Neuronal stem cell (in vitro differentiated cells): ENCODE results near the gene UBQLN1.
A peak's percentile ranks its signal among the peaks of the same experiment; 100 is the strongest.

Experiments used
- DNase-seq: peaks from one replicate; pipeline ENCODE4 v3.0.0-alpha.2; 2013; ENCODE audit warnings: low spot score
- H2AFZ ChIP-seq: one replicate; pipeline ENCODE4 v1.6.1; 2013; ENCODE audit warnings: mild to moderate bottlenecking, low read length, inconsistent platforms
- H2AK5ac ChIP-seq: 2 replicates; pipeline ENCODE4 v1.6.1; 2013; ENCODE audit warnings: low read depth, mild to moderate bottlenecking, inconsistent platforms, low read length, moderate library complexity, mixed read lengths
- H2BK120ac ChIP-seq: 2 replicates; pipeline ENCODE4 v1.6.1; 2013; ENCODE audit warnings: low read depth, mild to moderate bottlenecking, inconsistent platforms, low read length, moderate library complexity, mixed read lengths
- H2BK12ac ChIP-seq: one replicate; pipeline ENCODE4 v1.6.1; 2013; ENCODE audit warnings: low read length, inconsistent platforms
- H2BK15ac ChIP-seq: 2 replicates; pipeline ENCODE4 v1.6.1; 2013; ENCODE audit warnings: mild to moderate bottlenecking, low read length, inconsistent platforms, mixed read lengths
- H2BK5ac ChIP-seq: one replicate; pipeline ENCODE4 v1.6.1; 2013; ENCODE audit warnings: inconsistent platforms, mild to moderate bottlenecking, low read length, moderate library complexity
- H3K14ac ChIP-seq: one replicate; pipeline ENCODE4 v1.6.1; 2013; ENCODE audit warnings: low read length, inconsistent platforms
- H3K18ac ChIP-seq: 2 replicates; pipeline ENCODE4 v1.6.1; 2013; ENCODE audit warnings: low read length, inconsistent platforms
- H3K23ac ChIP-seq: 2 replicates; pipeline ENCODE4 v1.6.1; 2013; ENCODE audit warnings: low read depth, mild to moderate bottlenecking, mixed read lengths, low read length, inconsistent platforms; ENCODE audit not compliant: poor library complexity
- H3K27ac ChIP-seq: replicated peaks from 3 replicates; pipeline ENCODE4 v1.5.1; 2013; ENCODE audit warnings: low read length, inconsistent platforms
- H3K27me3 ChIP-seq, 3 experiments: 2 replicates each; pipeline ENCODE4 v1.6.1; 2013; ENCODE audit warnings: low read length in 3 of 3, mild to moderate bottlenecking in 2 of 3, inconsistent platforms in 1 of 3, low read depth in 1 of 3, mixed read lengths in 1 of 3, moderate library complexity in 1 of 3; ENCODE audit not compliant: control insufficient read depth in 3 of 3, insufficient read depth in 3 of 3
- H3K36me3 ChIP-seq, 2 donors: replicated peaks in 1 of 2; 2 replicates each; pipeline ENCODE4 v1.6.1; 2013; ENCODE audit warnings: low read length in 2 of 2; ENCODE audit not compliant: control insufficient read depth in 2 of 2, insufficient read depth in 2 of 2
- H3K4ac ChIP-seq: 2 replicates; pipeline ENCODE4 v1.6.1; 2013; ENCODE audit warnings: inconsistent platforms, mild to moderate bottlenecking, low read length, moderate library complexity
- H3K4me1 ChIP-seq, 2 donors: 1 replicate in 1 of 2; 2 replicates in 1 of 2; pipeline ENCODE4 v1.6.1; 2013; ENCODE audit warnings: low read length in 2 of 2, low read depth in 1 of 2; ENCODE audit not compliant: control insufficient read depth in 2 of 2, insufficient read depth in 1 of 2
- H3K4me2 ChIP-seq: one replicate; pipeline ENCODE4 v1.6.1; 2013; ENCODE audit warnings: mild to moderate bottlenecking, low read length, inconsistent platforms; ENCODE audit not compliant: insufficient read depth, poor library complexity, severe bottlenecking
- H3K4me3 ChIP-seq, 2 donors: 2 replicates each; pipeline ENCODE4 v1.5.1; 2013; ENCODE audit warnings: low read length in 2 of 2, mild to moderate bottlenecking in 2 of 2, inconsistent platforms in 1 of 2, moderate library complexity in 1 of 2
- H3K79me1 ChIP-seq: one replicate; pipeline ENCODE4 v1.6.1; 2013; ENCODE audit warnings: low read depth, mild to moderate bottlenecking, inconsistent platforms, low read length, moderate library complexity
- H3K9ac ChIP-seq: one replicate; pipeline ENCODE4 v1.6.1; 2013; ENCODE audit warnings: mild to moderate bottlenecking, low read depth, low read length, inconsistent platforms; ENCODE audit not compliant: poor library complexity
- H3K9me3 ChIP-seq, 2 donors: replicated peaks in 1 of 2; 2 replicates each; pipeline versions ENCODE3 to v1.6.1; 2013; ENCODE audit warnings: low read length in 2 of 2, mild to moderate bottlenecking in 2 of 2, inconsistent platforms in 1 of 2, low read depth in 1 of 2, mixed read lengths in 1 of 2, moderate library complexity in 1 of 2; ENCODE audit not compliant: control insufficient read depth in 2 of 2, insufficient read depth in 1 of 2
- H4K8ac ChIP-seq: one replicate; pipeline ENCODE4 v1.6.1; 2013; ENCODE audit warnings: low read depth, mild to moderate bottlenecking, inconsistent platforms, low read length, moderate library complexity
- H4K91ac ChIP-seq: one replicate; pipeline ENCODE4 v1.6.1; 2013; ENCODE audit warnings: low read length, low read depth, mild to moderate bottlenecking, inconsistent platforms; ENCODE audit not compliant: poor library complexity
- WGBS, 2 donors: extraction: QIAGEN DNeasy Blood & Tissue Kit; methylation state at CpG; one replicate each; pipeline ENCODE4 v1.1.7; 2013; ENCODE audit warnings: missing lambda C conversion rate in 2 of 2, mixed read lengths in 1 of 2; ENCODE audit not compliant: insufficient read length in 2 of 2, insufficient replicate concordance in 1 of 2; ENCODE audit errors: extremely low coverage in 2 of 2; 5-methylcytosine and 5-hydroxymethylcytosine counted together

Gene UBQLN1

DNA sequence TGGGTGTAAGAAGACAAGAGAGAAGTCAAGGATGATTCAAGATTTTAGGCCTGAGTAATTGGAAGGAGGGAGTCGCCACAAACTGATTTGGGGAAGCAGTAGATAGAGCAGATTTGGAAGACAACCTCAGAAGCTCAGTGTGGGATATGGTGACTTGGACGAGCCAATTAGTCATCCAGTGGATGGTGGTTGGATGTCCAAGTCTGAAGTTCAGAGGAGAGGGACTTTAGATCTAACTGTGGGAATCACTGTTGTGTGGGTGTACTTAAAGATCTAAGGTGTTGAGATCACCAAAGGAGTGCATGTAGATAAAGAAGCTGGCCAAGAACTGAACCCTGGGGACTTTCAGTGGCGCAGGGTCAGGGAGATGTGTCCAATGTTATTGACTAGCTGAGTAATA, 82.6 kb downstream of the UBQLN1 start:
- no peak overlapping the region for H3K14ac ChIP-seq
- no peak overlapping the region for H2AFZ ChIP-seq
- no CpG with 5 or more reads among the region's 3 CpGs for WGBS, 2 donors
- no peak overlapping the region for H2BK120ac ChIP-seq
- H3K23ac ChIP-seq, result no peak overlapping the region
- H2BK5ac ChIP-seq, result no peak overlapping the region
- H3K9me3 ChIP-seq, result peaks cover 0 to 2% of the 10 kb centered on the region in 2 donors
- no peak overlapping the region for H4K8ac ChIP-seq
- H3K27ac ChIP-seq, result no peak overlapping the region
- H3K4ac ChIP-seq, result no peak overlapping the region
- H3K27me3 ChIP-seq, result no peaks in the 10 kb centered on the region
- no peak overlapping the region for H3K18ac ChIP-seq
- H3K4me1 ChIP-seq, result peaks cover 0 to 7% of the 10 kb centered on the region in 2 donors
- no peak overlapping the region for H2BK15ac ChIP-seq
- no peak overlapping the region for H3K4me3 ChIP-seq
- H3K4me2 ChIP-seq, result no peak overlapping the region
- DNase-seq, result no peak
- H2AK5ac ChIP-seq, result no peak overlapping the region
- H2BK12ac ChIP-seq, result no peak overlapping the region
- no peaks in the 10 kb centered on the region for H3K79me1 ChIP-seq
- H4K91ac ChIP-seq, result no peak overlapping the region
- H3K36me3 ChIP-seq, result peaks cover 7 to 25% of the 10 kb centered on the region in 2 donors
- H3K9ac ChIP-seq, result no peak overlapping the region

DNA sequence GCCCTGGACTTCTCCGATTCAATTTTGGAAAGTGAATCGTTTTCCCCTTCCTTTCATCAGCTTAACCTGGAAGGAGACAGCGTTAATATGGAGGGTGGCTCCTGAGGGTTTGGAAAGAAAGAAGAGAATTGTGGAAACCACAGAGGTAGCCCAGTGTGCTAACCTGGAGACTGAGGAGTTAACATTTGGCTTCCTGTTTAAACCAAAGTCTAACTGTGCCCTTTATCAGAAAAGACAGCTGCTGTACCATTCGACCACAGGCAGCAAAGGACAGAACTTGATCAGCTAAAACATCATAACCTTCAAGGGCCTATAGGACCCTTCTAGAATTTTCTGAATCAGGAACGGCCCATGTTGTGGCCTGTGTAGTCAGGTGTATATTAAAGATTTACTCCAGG, 84.1 kb downstream of the UBQLN1 start:
- Histone ChIP-seq H3K79me1 (no peaks in the 10 kb centered on the region), H3K23ac (no peak overlapping the region), H2BK120ac (no peak overlapping the region), H3K18ac (peak overlapping the region; percentile 97), H4K8ac (no peak overlapping the region), H3K4me2 (peak overlapping the region; percentile 73), H3K9ac (peak overlapping the region; percentile 83), H2AFZ (peak overlapping the region; percentile 96), H3K9me3 (peaks cover 0 to 2% of the 10 kb centered on the region in 2 donors), H3K4me1 (peaks cover 0 to 6% of the 10 kb centered on the region in 2 donors), H3K14ac (no peak overlapping the region), H2AK5ac (no peak overlapping the region), H2BK15ac (no peak overlapping the region), H2BK5ac (no peak overlapping the region), H3K27ac (no peak overlapping the region), H4K91ac (no peak overlapping the region), H3K36me3 (peaks cover 4 to 13% of the 10 kb centered on the region in 2 donors), H3K4me3 (peak overlapping the region; percentile 62 to 93), H2BK12ac (no peak overlapping the region), H3K4ac (no peak overlapping the region), H3K27me3 (no peaks in the 10 kb centered on the region)
- DNase-seq, result no peak
- no CpG with 5 or more reads among the region's 5 CpGs for whole genome bisulfite sequencing, 2 donors

DNA sequence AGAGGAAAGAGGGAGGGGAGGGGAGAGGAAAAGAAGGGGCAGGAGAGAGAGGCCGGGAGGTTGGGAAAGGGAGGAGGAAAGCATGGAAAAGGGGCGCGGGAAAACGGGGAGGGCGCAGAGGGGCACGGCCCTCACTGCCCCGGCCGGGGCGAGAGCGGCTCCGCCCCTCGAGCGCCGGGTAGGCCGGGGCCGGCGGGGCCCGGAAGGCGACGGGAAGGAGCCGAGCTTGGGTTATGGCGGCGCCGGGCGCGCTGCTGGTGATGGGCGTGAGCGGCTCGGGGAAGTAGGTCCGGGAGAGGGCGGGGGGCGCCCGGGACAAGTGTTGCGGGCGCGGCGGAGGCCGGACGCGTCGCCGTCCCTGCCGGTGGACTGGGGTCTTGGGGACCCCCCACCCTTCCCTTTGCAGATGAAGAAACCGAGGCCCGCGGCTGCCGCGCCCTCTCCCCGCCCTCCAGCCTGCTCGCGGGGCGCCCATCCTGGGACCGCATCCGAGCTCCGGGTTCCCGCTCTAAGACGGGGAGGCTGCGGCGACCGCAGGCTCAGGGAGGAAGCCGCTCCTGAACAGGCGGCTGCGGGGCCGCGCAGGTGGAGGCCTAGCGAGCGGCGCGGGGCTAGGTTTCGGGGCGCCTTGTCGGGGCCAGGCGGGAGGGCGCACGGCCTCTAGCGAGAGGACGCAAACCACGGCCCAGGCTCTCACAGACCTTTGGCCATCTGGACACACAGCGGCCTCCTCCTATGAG, 84.6 kb downstream of the UBQLN1 start, which contains the start of gene IDNK:
Gene IDNK, plus strand, starts transcription at position 205 of the 740 bp plus-strand sequence. Its CDS starts 29 bp downstream, at position 234.
- Histone ChIP-seq H3K4me3 (peak within 1 kb of the TSS; percentile 62 to 93), H3K9me3 (peaks cover 0 to 2% of the 10 kb centered on the region in 2 donors), H3K18ac (peak within 1 kb of the TSS; percentile 97), H2BK120ac (peak within 1 kb of the TSS; percentile 47), H3K79me1 (no peaks in the 10 kb centered on the region), H2AK5ac (no peak within 1 kb of the TSS), H3K36me3 (peaks cover 3 to 10% of the 10 kb centered on the region in 2 donors), H3K27ac (peak within 1 kb of the TSS; percentile 40), H2AFZ (peak within 1 kb of the TSS; percentile 96), H4K8ac (no peak within 1 kb of the TSS), H3K23ac (peak within 1 kb of the TSS; percentile 81), H3K4ac (no peak within 1 kb of the TSS), H2BK12ac (no peak within 1 kb of the TSS), H3K14ac (peak within 1 kb of the TSS; percentile 26), H3K4me2 (peak within 1 kb of the TSS; percentile 73), H3K27me3 (no peaks in the 10 kb centered on the region), H2BK5ac (peak within 1 kb of the TSS; percentile 88), H3K4me1 (peaks cover 0 to 6% of the 10 kb centered on the region in 2 donors), H4K91ac (no peak within 1 kb of the TSS), H2BK15ac (peak within 1 kb of the TSS; percentile 65), H3K9ac (peak within 1 kb of the TSS; percentile 83)
- DNase-seq, result peak; percentile 58
- WGBS, 2 donors, result no CpG with 5 or more reads among the region's 79 CpGs

DNA sequence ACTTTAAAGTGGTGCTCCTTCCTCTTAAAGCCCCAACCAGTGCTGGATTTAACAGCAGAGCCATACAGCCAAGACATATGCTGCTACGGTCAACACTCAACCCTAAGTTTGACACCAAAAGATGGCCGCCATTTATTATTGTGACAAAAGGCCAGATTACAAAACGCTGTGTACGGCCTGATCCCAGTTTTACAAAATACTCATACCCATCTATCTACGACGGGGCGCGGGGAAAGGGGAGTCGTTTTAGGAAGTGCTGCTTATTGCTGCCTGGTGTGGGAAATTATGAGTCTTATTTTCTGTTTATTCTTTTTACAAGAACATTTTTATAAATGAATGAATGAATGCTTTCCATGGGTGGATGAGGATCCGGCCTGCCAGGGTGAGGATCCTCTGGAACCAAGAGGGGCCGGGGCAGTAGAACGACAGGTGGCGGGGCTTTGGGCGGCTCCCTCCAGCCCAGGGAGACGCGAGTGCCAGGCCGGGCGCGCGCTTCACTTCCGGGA, 85.3 kb downstream of the UBQLN1 start:
- H3K18ac ChIP-seq, result peak overlapping the region; percentile 97
- H2BK5ac ChIP-seq, result no peak overlapping the region
- no peak overlapping the region for H2BK120ac ChIP-seq
- DNase-seq, result no peak
- no peak overlapping the region for H3K14ac ChIP-seq
- peak overlapping the region; percentile 62 to 93 for H3K4me3 ChIP-seq
- peak overlapping the region; percentile 96 for H2AFZ ChIP-seq
- H3K36me3 ChIP-seq, result peaks cover 3 to 5% of the 10 kb centered on the region in 2 donors
- no peaks in the 10 kb centered on the region for H3K27me3 ChIP-seq
- H2AK5ac ChIP-seq, result no peak overlapping the region
- WGBS, 2 donors, result no CpG with 5 or more reads among the region's 21 CpGs
- H3K4me2 ChIP-seq, result peak overlapping the region; percentile 73
- H4K91ac ChIP-seq, result no peak overlapping the region
- H3K9ac ChIP-seq, result peak overlapping the region; percentile 80
- H4K8ac ChIP-seq, result no peak overlapping the region
- H3K4me1 ChIP-seq, result peaks cover 0 to 6% of the 10 kb centered on the region in 2 donors
- no peak overlapping the region for H3K23ac ChIP-seq
- H2BK12ac ChIP-seq, result no peak overlapping the region
- peak overlapping the region; percentile 65 for H2BK15ac ChIP-seq
- H3K9me3 ChIP-seq, result peaks cover 0 to 2% of the 10 kb centered on the region in 2 donors
- H3K4ac ChIP-seq, result no peak overlapping the region
- H3K27ac ChIP-seq, result no peak overlapping the region
- H3K79me1 ChIP-seq, result no peaks in the 10 kb centered on the region
